H1 (cell line): ENCODE results near the gene CREB3L4. TPM values are rescaled to one million over a fixed set of nuclear protein-coding genes. Genes with fewer than 3 reads are reported as not detected.
A peak's percentile ranks its signal among the peaks of the same experiment; 100 is the strongest.

ENCODE experiments used
- ATF2 ChIP-seq: IDR thresholded peaks from 2 replicates; pipeline ENCODE4 v1.6.1; 2012; ENCODE audit warnings: low read length, inconsistent platforms
- ATF3 ChIP-seq: IDR thresholded peaks from 2 replicates; pipeline ENCODE4 v1.6.1; 2011; ENCODE audit warnings: low read depth, mild to moderate bottlenecking, low read length; ENCODE audit not compliant: insufficient read depth
- CREB1 ChIP-seq: IDR thresholded peaks from 2 replicates; pipeline ENCODE4 v1.6.1; 2012; ENCODE audit warnings: inconsistent platforms
- E2F6 ChIP-seq: IDR thresholded peaks from 2 replicates; pipeline ENCODE4 v1.6.1; 2012; ENCODE audit warnings: inconsistent platforms
- GTF2F1 ChIP-seq: IDR thresholded peaks from 2 replicates; pipeline ENCODE4 v1.6.1; 2012; ENCODE audit warnings: low read depth, low read length, improper control_type of control experiment, borderline replicate concordance
- JUND ChIP-seq: IDR thresholded peaks from 2 replicates; pipeline ENCODE4 v1.6.1; 2011; ENCODE audit warnings: mild to moderate bottlenecking, improper control_type of control experiment, low read length
- NRF1 ChIP-seq: IDR thresholded peaks from 2 replicates; pipeline ENCODE4 v1.6.1; 2011; ENCODE audit warnings: mild to moderate bottlenecking, low read depth, low read length, improper control_type of control experiment
- POLR2A ChIP-seq, 2 experiments: IDR thresholded peaks; 1 replicate in 1 of 2; 2 replicates in 1 of 2; pipeline ENCODE4 v1.6.1; 2011; ENCODE audit warnings: low read depth in 2 of 2, low read length in 2 of 2, mild to moderate bottlenecking in 2 of 2; ENCODE audit errors: control extremely low read depth in 1 of 2
- POLR2AphosphoS5 ChIP-seq: IDR thresholded peaks from 2 replicates; pipeline ENCODE4 v1.6.1; 2011; ENCODE audit warnings: low read depth, low read length
- RFX5 ChIP-seq: IDR thresholded peaks from 2 replicates; pipeline ENCODE4 v1.6.1; 2011; ENCODE audit warnings: low read depth, low read length, improper control_type of control experiment, borderline replicate concordance
- SIRT6 ChIP-seq: IDR thresholded peaks from one replicate; pipeline ENCODE4 v1.7.1; 2012; ENCODE audit warnings: low read length, inconsistent platforms
- SP2 ChIP-seq: IDR thresholded peaks from 2 replicates; pipeline ENCODE4 v1.6.1; 2012; ENCODE audit warnings: mild to moderate bottlenecking, low read length, inconsistent platforms
- SRF ChIP-seq: IDR thresholded peaks from 2 replicates; pipeline ENCODE4 v1.6.1; 2011; ENCODE audit warnings: mild to moderate bottlenecking, low read depth, low read length, moderate library complexity
- SUZ12 ChIP-seq: fragments of 200-600 bp; sonication (generic); IDR thresholded peaks from 2 replicates; pipeline ENCODE4 v1.6.1; 2012; ENCODE audit warnings: mild to moderate bottlenecking, inconsistent platforms, low read length, moderate library complexity, mixed read lengths
- YY1 ChIP-seq: IDR thresholded peaks from 2 replicates; pipeline ENCODE4 v1.6.1; 2011; ENCODE audit warnings: low read depth, mild to moderate bottlenecking, low read length
- polyA plus RNA-seq, 7 experiments: library from polyadenylated mRNA; depleted of rRNA in 3 of 7; stranded (reverse) in 5 of 7; unstranded in 2 of 7; fragments of >200 nt in 5 of 7; fragments of 200-250 nt in 2 of 7; gene quantifications; 1 replicate in 5 of 7; 2 replicates in 1 of 7; 4 replicates in 1 of 7; pipeline versions ENCODE4 v1.2.1 to v1.2.3, GENCODE V29; 2011 to 2013; ENCODE audit warnings: missing spikeins in 2 of 7, mixed read lengths in 2 of 7
- total RNA-seq: library from RNA; stranded (reverse); fragmentation: NEBNext Ultra II Directional; extraction: Animal tissue kit (Norgen Biotek cat#: 25700); gene quantifications from 2 replicates; pipeline ENCODE4 v1.2.1, GENCODE V29; 2021

CREB3L4 gene
- total and polyA plus RNA-seq, 2 of the 8 experiments (the other 6 are each of a cell fraction or from before 2014, with no cell fraction given), result 34.4 to 54.0 TPM

DNA sequence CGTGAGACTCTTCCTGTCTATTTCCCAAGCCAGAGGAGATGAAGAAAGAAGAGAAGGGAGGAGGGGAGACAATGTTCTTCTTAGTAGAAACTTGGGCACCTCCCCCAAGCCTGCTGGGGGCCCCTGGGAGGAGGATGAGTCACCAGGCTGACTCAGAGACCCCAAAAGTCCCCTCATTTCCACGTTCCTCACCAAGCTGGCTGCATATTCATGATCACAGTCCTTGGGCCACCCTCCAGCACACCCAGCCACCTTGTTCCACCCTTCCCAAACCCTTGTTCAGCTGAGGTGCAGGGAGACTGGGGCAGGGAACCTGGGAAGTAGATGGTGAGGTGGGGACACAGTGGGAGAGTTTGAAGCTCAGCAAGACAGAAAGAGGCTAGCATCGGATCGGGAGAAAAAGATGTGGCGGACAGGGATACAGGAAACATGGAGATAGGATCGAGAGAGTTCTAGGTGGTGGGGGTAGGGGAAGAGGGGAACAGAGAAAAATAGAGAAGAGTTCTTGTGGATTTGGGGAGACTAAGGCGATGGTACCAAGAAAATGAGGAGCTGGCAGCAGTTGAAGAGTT lies 17.7 kb downstream of the CREB3L4 start (continued):
- no peak for TF ChIP-seq E2F6
- TF ChIP-seq ATF2, result no peak
- peak; percentile 97 for TF ChIP-seq JUND
- TF ChIP-seq CREB1, result no peak
- TF ChIP-seq SUZ12, result no peak
- no peak for TF ChIP-seq SIRT6
- TF ChIP-seq NRF1, result no peak
- no peak for TF ChIP-seq SP2
- TF ChIP-seq RFX5, result no peak
- no peak; the same call in 1 of the 2 replicates for TF ChIP-seq ATF3
- TF ChIP-seq POLR2A (IDR thresholded peaks at IDR 0.05; ENCODE audit: control extremely low read depth in 1 of 2, low read depth in 2 of 2, low read length in 2 of 2), result peak in 1 of 2 experiments; percentile 88; a peak in 2 of 3 replicates
- no peak for TF ChIP-seq GTF2F1
- TF ChIP-seq YY1, result no peak
- TF ChIP-seq POLR2AphosphoS5, result peak; percentile 89
- TF ChIP-seq SRF, result no peak
